HepG2 (cell line): Measurements from ENCODE around the gene KCTD15. TPM values are rescaled to one million over a fixed set of nuclear protein-coding genes. Genes with fewer than 3 reads are reported as not detected.

Experiments used
- ASH2L ChIP-seq: fragments of 300-600, 200-600 bp; sonication (generic); IDR thresholded peaks from 2 replicates; pipeline ENCODE4 v1.7.0; 2017; ENCODE audit warnings: low read depth, mild to moderate bottlenecking, moderate library complexity, mixed read lengths, low read length; ENCODE audit not compliant: insufficient read length
- CSRNP1 ChIP-seq: sonication (generic); formaldehyde crosslinking; IDR thresholded peaks from 2 replicates; pipeline ENCODE4 v1.8.1; 2023; ENCODE audit warnings: mild to moderate bottlenecking, missing genetic modification reagents
- EP300 ChIP-seq, 3 experiments: sonication (generic) in 1 of 3; formaldehyde crosslinking in 1 of 3; IDR thresholded peaks; 2 replicates each; pipeline versions ENCODE4 v1.5.1 to v1.6.1; 2011 to 2020; ENCODE audit warnings: low read depth in 2 of 3, low read length in 2 of 3, borderline replicate concordance in 1 of 3, improper control_type of control experiment in 1 of 3, mild to moderate bottlenecking in 1 of 3, missing genetic modification reagents in 1 of 3, moderate library complexity in 1 of 3
- GATAD2A ChIP-seq: IDR thresholded peaks from 2 replicates; pipeline ENCODE4 v1.6.1; 2016
- ISL2 ChIP-seq: sonication (generic); formaldehyde crosslinking; IDR thresholded peaks from 2 replicates; pipeline ENCODE4 v1.5.0; 2020; ENCODE audit warnings: missing genetic modification reagents
- MAFF ChIP-seq: IDR thresholded peaks from 2 replicates; pipeline ENCODE4 v1.6.1; 2011; ENCODE audit warnings: low read depth, low read length, improper control_type of control experiment
- MAFG ChIP-seq: sonication (generic); formaldehyde crosslinking; IDR thresholded peaks from 2 replicates; pipeline ENCODE4 v1.5.1; 2020; ENCODE audit warnings: mild to moderate bottlenecking, missing genetic modification reagents
- MED1 ChIP-seq: sonication (generic); formaldehyde crosslinking; IDR thresholded peaks from 2 replicates; pipeline ENCODE4 v1.4.0; 2020; ENCODE audit warnings: missing genetic modification reagents
- NR3C1 ChIP-seq: sonication (generic); formaldehyde crosslinking; IDR thresholded peaks from 2 replicates; pipeline ENCODE4 v1.4.0; 2020; ENCODE audit warnings: missing genetic modification reagents
- RFX5 ChIP-seq: IDR thresholded peaks from 2 replicates; pipeline ENCODE4 v1.6.1; 2011; ENCODE audit warnings: low read depth, low read length, improper control_type of control experiment
- SAP130 ChIP-seq: IDR thresholded peaks from 2 replicates; pipeline ENCODE4 v1.6.1; 2016; ENCODE audit warnings: low read depth
- SMAD1 ChIP-seq: sonication (generic); formaldehyde crosslinking; IDR thresholded peaks from 2 replicates; pipeline ENCODE4 v1.4.0; 2020; ENCODE audit warnings: missing genetic modification reagents, low read depth, mild to moderate bottlenecking, borderline replicate concordance
- ZFX ChIP-seq: sonication (generic); formaldehyde crosslinking; IDR thresholded peaks from 2 replicates; pipeline ENCODE4 v1.4.0; 2020; ENCODE audit warnings: mild to moderate bottlenecking, low read depth, missing genetic modification reagents, moderate library complexity
- ZNF563 ChIP-seq: sonication (generic); formaldehyde crosslinking; IDR thresholded peaks from 2 replicates; pipeline ENCODE4 v1.8.0; 2022; ENCODE audit warnings: mild to moderate bottlenecking, moderate library complexity, missing genetic modification reagents
- ZNF619 ChIP-seq: sonication (generic); formaldehyde crosslinking; IDR thresholded peaks from 2 replicates; pipeline ENCODE4 v1.4.0; 2020; ENCODE audit warnings: mild to moderate bottlenecking, missing genetic modification reagents
- ZNF775 ChIP-seq: sonication (generic); formaldehyde crosslinking; IDR thresholded peaks from 2 replicates; pipeline ENCODE4 v1.4.0; 2020; ENCODE audit warnings: missing genetic modification reagents, mild to moderate bottlenecking, moderate library complexity, borderline replicate concordance
- polyA plus RNA-seq, 8 experiments: library from polyadenylated mRNA; depleted of rRNA in 3 of 8; stranded (reverse) in 7 of 8; unstranded in 1 of 8; fragments of >200 nt; fragmentation: Illumina TruSeq in 4 of 8; extraction: Trizol in 4 of 8; gene quantifications; 2 replicates each; pipeline versions ENCODE4 v1.2.1 to v1.2.3, GENCODE V29; 2011 to 2016; ENCODE audit warnings: low read depth in 4 of 8, missing spikeins in 1 of 8, mixed read lengths in 1 of 8; ENCODE audit not compliant: insufficient read depth in 1 of 8
- total RNA-seq, 5 experiments: library from RNA; depleted of rRNA; stranded (reverse); fragments of >200 nt; fragmentation: Illumina TruSeq; extraction: Trizol; gene quantifications; 2 replicates each; pipeline ENCODE4 v1.2.3, GENCODE V29; 2016; ENCODE audit warnings: low read depth in 1 of 5
- TF ChIP-seq, protein P1 (sequence below): sonication (generic); formaldehyde crosslinking; IDR thresholded peaks from 2 replicates; pipeline ENCODE4 v1.5.0; 2020; ENCODE audit warnings: missing genetic modification reagents, mild to moderate bottlenecking, borderline replicate concordance
- TF ChIP-seq, protein P2 (sequence below): sonication (generic); formaldehyde crosslinking; IDR thresholded peaks from 2 replicates; pipeline ENCODE4 v1.9.0; 2021; ENCODE audit warnings: mild to moderate bottlenecking, missing genetic modification reagents

Gene KCTD15
- total and polyA plus RNA-seq, 2 of the 13 experiments (the other 11 are each of a cell fraction or from before 2014, with no cell fraction given) = 13.2 to 16.7 TPM

DNA sequence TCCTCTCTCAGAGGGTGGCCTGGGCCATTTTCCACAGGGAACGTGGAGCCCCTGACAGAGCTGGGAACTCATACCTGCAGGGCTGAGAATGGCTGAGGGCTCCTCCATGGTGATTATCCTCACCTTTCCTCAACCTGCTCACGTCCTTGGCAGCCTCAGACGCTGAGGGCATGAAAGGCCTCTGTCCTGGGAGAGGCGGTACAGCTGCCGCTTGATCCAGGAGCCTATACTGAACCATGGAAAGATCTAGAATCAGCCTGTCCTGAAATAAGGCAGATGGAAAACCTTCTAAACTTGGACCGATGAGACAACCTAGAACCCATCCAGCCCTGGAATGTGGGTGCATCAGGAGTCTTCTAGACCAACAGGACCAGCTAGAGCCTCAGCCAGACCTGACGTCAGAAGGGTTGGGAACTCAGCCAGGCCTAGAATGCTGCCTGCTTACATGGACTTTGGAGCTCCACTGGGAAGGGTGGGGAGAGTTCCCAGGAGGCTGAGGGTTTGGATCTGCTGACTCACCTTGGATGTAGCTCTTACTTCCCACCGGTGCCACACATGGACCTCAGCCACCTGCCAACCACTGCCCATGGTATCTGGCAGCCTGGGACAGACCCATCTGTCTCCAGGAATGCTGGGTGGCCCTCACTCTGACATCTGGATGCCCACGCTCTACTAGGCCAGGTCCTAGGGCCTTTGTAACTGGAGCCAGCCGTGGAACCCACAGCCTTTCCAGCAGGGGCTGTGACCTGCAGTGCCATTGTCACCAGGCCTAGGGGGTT lies 7.5 kb downstream of the KCTD15 start (continued):
- TF ChIP-seq, protein P1, sequence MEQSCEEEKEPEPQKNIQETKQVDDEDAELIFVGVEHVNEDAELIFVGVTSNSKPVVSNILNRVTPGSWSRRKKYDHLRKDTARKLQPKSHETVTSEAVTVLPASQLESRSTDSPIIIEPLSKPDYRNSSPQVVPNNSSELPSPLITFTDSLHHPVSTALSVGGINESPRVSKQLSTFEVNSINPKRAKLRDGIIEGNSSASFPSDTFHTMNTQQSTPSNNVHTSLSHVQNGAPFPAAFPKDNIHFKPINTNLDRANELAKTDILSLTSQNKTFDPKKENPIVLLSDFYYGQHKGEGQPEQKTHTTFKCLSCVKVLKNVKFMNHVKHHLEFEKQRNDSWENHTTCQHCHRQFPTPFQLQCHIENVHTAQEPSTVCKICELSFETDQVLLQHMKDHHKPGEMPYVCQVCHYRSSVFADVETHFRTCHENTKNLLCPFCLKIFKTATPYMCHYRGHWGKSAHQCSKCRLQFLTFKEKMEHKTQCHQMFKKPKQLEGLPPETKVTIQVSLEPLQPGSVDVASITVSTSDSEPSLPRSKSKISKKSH (CRISPR knock-in tag) = no peak
- TF ChIP-seq EP300 (IDR thresholded peaks at IDR 0.05; ENCODE audit: low read depth in 2 of 2, low read length in 2 of 2) (0 out of 4 replicates have a peak, but pooled peaks of 1 of the 2 experiments have one; percentile 13), EP300 (CRISPR knock-in tag; IDR thresholded peaks at IDR 0.05; ENCODE audit: borderline replicate concordance) (0 out of 2 replicates have a peak, but pooled peaks have one; percentile 15), MED1 (CRISPR knock-in tag) (peak; percentile 51; the same call in 1 of the 2 replicates), GATAD2A (CRISPR knock-in tag) (peak; percentile 75), ZNF775 (CRISPR knock-in tag) (no peak), SMAD1 (CRISPR knock-in tag) (no peak), NR3C1 (CRISPR knock-in tag) (no peak), SAP130 (peak; percentile 68), ZFX (CRISPR knock-in tag) (peak; percentile 59), ZNF619 (CRISPR knock-in tag) (no peak), ISL2 (CRISPR knock-in tag) (no peak), ZNF563 (CRISPR knock-in tag) (peak; percentile 55; the same call in 1 of the 2 replicates), ASH2L (no peak), MAFF (peak; percentile 76), MAFG (peak; percentile 83; the same call in 1 of the 2 replicates), RFX5 (0 out of 2 replicates have a peak, but pooled peaks have one; percentile 18), CSRNP1 (CRISPR knock-in tag) (no peak)
- TF ChIP-seq, protein P2, sequence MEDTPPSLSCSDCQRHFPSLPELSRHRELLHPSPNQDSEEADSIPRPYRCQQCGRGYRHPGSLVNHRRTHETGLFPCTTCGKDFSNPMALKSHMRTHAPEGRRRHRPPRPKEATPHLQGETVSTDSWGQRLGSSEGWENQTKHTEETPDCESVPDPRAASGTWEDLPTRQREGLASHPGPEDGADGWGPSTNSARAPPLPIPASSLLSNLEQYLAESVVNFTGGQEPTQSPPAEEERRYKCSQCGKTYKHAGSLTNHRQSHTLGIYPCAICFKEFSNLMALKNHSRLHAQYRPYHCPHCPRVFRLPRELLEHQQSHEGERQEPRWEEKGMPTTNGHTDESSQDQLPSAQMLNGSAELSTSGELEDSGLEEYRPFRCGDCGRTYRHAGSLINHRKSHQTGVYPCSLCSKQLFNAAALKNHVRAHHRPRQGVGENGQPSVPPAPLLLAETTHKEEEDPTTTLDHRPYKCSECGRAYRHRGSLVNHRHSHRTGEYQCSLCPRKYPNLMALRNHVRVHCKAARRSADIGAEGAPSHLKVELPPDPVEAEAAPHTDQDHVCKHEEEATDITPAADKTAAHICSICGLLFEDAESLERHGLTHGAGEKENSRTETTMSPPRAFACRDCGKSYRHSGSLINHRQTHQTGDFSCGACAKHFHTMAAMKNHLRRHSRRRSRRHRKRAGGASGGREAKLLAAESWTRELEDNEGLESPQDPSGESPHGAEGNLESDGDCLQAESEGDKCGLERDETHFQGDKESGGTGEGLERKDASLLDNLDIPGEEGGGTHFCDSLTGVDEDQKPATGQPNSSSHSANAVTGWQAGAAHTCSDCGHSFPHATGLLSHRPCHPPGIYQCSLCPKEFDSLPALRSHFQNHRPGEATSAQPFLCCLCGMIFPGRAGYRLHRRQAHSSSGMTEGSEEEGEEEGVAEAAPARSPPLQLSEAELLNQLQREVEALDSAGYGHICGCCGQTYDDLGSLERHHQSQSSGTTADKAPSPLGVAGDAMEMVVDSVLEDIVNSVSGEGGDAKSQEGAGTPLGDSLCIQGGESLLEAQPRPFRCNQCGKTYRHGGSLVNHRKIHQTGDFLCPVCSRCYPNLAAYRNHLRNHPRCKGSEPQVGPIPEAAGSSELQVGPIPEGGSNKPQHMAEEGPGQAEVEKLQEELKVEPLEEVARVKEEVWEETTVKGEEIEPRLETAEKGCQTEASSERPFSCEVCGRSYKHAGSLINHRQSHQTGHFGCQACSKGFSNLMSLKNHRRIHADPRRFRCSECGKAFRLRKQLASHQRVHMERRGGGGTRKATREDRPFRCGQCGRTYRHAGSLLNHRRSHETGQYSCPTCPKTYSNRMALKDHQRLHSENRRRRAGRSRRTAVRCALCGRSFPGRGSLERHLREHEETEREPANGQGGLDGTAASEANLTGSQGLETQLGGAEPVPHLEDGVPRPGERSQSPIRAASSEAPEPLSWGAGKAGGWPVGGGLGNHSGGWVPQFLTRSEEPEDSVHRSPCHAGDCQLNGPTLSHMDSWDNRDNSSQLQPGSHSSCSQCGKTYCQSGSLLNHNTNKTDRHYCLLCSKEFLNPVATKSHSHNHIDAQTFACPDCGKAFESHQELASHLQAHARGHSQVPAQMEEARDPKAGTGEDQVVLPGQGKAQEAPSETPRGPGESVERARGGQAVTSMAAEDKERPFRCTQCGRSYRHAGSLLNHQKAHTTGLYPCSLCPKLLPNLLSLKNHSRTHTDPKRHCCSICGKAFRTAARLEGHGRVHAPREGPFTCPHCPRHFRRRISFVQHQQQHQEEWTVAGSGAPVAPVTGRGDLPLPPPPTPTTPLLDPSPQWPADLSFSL = 0 out of 2 replicates have a peak, but pooled peaks have one; percentile 22
